Right lobe of liver (tissue), 6 donors: ENCODE results near the gene TACR1. TPM values are rescaled to one million over a fixed set of nuclear protein-coding genes. Genes with fewer than 3 reads are reported as not detected.

Experiments used
- ATAC-seq, 4 donors: fragments of 200-7000 bp; cut with Tn5 transposase; one replicate each; pipeline ENCODE4 v1.9.1; 2020; ENCODE audit warnings: mild to moderate bottlenecking in 4 of 4, moderate library complexity in 4 of 4
- DNase-seq, 3 donors: peaks; one replicate each; pipeline ENCODE4 v3.0.0-alpha.2; 2020
- H3K27ac ChIP-seq, 3 donors: fragments of 200-600 bp; one replicate each; pipeline ENCODE4 v1.8.0; 2022
- H3K27me3 ChIP-seq, 2 donors: fragments of 200-600 bp; one replicate each; pipeline ENCODE4 v1.8.0; 2022
- H3K36me3 ChIP-seq, 4 donors: fragments of 200-600 bp; sonication (generic) in 1 of 4; one replicate each; pipeline versions ENCODE4 v1.5.1 to v1.8.0; 2017 to 2022; ENCODE audit warnings: control low read depth in 1 of 4
- H3K4me1 ChIP-seq, 4 donors: fragments of 200-600 bp; sonication (generic) in 1 of 4; one replicate each; pipeline versions ENCODE4 v1.5.1 to v1.8.0; 2017 to 2022; ENCODE audit warnings: control low read depth in 1 of 4
- H3K4me3 ChIP-seq, 3 donors: fragments of 200-600 bp; one replicate each; pipeline ENCODE4 v1.8.0; 2022
- H3K9me3 ChIP-seq, 4 donors: fragments of 200-600 bp; sonication (generic) in 1 of 4; one replicate each; pipeline versions ENCODE4 v1.5.1 to v1.8.0; 2017 to 2022; ENCODE audit warnings: control low read depth in 1 of 4
- CTCF ChIP-seq, 4 donors: fragments of 200-600 bp in 3 of 4; fragments of 450-650 bp in 1 of 4; IDR thresholded peaks; one replicate each; pipeline versions ENCODE4 v1.5.1 to v1.8.0; 2016 to 2022; ENCODE audit warnings: antibody characterized with exemption in 4 of 4, mild to moderate bottlenecking in 2 of 4
- POLR2A ChIP-seq: fragments of 450-650 bp; IDR thresholded peaks from one replicate; pipeline ENCODE4 v1.6.1; 2017; ENCODE audit warnings: antibody characterized with exemption, mild to moderate bottlenecking
- WGBS: methylation state at CpG from one replicate; pipeline ENCODE4 v1.1.6; 2018; ENCODE audit warnings: low coverage, low lambda C conversion rate; ENCODE audit not compliant: insufficient coverage; ENCODE audit errors: missing lambda C conversion rate; 5-methylcytosine and 5-hydroxymethylcytosine counted together
- intact Hi-C, 2 donors: fragments of 100-400 bp; cut with DNase I; formaldehyde crosslinking; loops; one replicate each; pipeline versions ENCODE4 v1.11.2 to v1.14.1; 2022
- total RNA-seq, 6 experiments: library from RNA; depleted of rRNA in 2 of 6; stranded (reverse); fragments of >200 nt in 2 of 6; fragmentation: NEBNext Ultra II Directional in 3 of 6; extraction: Animal tissue kit (Norgen Biotek cat#: 25700) in 3 of 6; gene quantifications; one replicate each; pipeline versions ENCODE4 v1.1.0 to v1.2.4, GENCODE V29; 2016 to 2023
- donor health status: DM: no; HTN: yes; CAD: no.
- donor health status: DM: no; HTN: no; CAD: no.
- donor health status: DM: no; HTN: no; CAD: no.
- donor health status: DM: no; HTN: yes; CAD: no.
- donor health status: DM: no; HTN: yes; CAD: no.

The TACR1 gene
- total RNA-seq, 6 experiments from 2014 or later = not detected

GRCh38 chr2:75030218-75031009, 168.9 kb downstream of the TACR1 start:
- no peak overlapping the region for H3K4me3 ChIP-seq
- H3K27ac ChIP-seq = no peak overlapping the region
- ATAC-seq = no peak
- no peak for DNase-seq
- no peaks in the 10 kb centered on the region for H3K4me1 ChIP-seq
- H3K9me3 ChIP-seq = no peaks in the 10 kb centered on the region
- no peaks in the 10 kb centered on the region for H3K36me3 ChIP-seq
- 80% methylated on average over 3 of the region's 3 CpGs for WGBS
- no peaks in the 10 kb centered on the region for H3K27me3 ChIP-seq
- no peak for TF ChIP-seq POLR2A
- no peak for TF ChIP-seq CTCF (IDR thresholded peaks at IDR 0.05)
- intact Hi-C loops = no loop called here

GRCh38 chr2:75027886-75028285, 171.4 kb downstream of the TACR1 start:
- Histone ChIP-seq H3K9me3 (no peaks in the 10 kb centered on the region), H3K4me3 (no peak overlapping the region), H3K4me1 (no peaks in the 10 kb centered on the region), H3K27me3 (no peaks in the 10 kb centered on the region), H3K27ac (no peak overlapping the region), H3K36me3 (no peaks in the 10 kb centered on the region)
- TF ChIP-seq CTCF (IDR thresholded peaks at IDR 0.05) (no peak), POLR2A (no peak)
- intact Hi-C loops = no loop called here
- DNase-seq (no peak), ATAC-seq (no peak)
- no CpG with 5 or more reads among the region's 2 CpGs for WGBS

DNA sequence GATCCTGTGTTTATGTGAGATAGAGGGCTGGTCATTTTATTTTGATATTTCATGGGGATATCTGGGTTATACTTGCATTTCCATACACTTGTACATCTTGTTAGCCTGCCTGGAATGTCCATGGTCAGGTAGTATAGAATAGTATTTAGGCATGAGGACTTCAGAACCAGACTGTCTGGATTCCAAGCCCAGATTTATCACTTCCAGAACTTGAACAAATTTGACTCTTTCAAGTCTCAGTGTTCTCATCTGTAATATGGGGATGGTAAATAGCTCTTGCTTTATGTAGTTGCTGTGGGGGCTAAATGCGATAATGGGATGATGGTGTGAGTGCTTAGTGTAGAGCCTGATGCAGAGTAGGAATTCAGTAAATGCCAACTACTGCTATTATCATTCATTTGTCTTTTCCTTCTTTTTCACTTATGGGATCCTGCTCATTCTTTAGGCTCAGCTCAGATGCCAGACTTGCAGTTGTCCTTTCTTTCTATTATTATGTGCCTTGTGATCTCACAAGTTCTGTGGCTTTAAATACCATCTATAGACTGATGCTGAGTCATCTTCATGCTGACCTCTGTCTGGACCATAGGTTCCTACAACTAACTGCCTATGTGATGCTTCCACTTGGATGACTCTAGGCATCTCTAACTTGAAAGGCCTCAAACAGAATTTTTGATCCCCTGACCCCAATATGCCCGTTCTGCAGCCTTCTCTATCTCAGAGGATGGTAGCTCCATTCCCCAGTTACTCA, 173.5 kb downstream of the TACR1 start:
- intact Hi-C loops = no loop called here
- Histone ChIP-seq H3K9me3 (no peaks in the 10 kb centered on the region), H3K27me3 (no peaks in the 10 kb centered on the region), H3K27ac (no peak overlapping the region), H3K4me3 (no peak overlapping the region), H3K36me3 (no peaks in the 10 kb centered on the region), H3K4me1 (no peaks in the 10 kb centered on the region)
- WGBS = 83% methylated on average over 2 of the region's 2 CpGs
- ATAC-seq (no peak), DNase-seq (no peak)
- TF ChIP-seq CTCF (IDR thresholded peaks at IDR 0.05) (no peak), POLR2A (no peak)

DNA sequence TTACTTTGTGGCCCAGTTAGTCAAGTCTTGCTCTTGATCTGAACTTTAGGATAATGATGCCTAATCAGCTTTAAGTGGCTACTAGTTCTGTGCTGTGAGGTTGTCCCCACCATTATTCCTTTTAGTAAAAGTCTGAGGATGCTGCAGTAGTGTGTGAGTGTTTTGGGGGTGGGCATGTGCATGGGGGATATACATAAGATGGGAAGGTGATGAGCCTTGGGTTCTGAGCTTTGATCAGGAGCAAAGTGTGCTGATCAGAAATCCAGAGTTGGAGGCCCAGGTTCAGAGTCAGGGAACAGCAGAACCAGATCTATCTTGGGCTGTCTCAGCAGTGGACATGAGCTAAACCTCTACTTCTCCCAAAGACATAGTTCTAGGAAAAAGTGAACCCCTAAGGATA, 174.1 kb downstream of the TACR1 start:
- Histone ChIP-seq H3K4me1 (no peaks in the 10 kb centered on the region), H3K27ac (no peak overlapping the region), H3K36me3 (no peaks in the 10 kb centered on the region), H3K27me3 (no peaks in the 10 kb centered on the region), H3K9me3 (no peaks in the 10 kb centered on the region), H3K4me3 (no peak overlapping the region)
- DNase-seq = no peak
- intact Hi-C loops = no loop called here
- no peak for TF ChIP-seq CTCF (IDR thresholded peaks at IDR 0.05)
- TF ChIP-seq POLR2A = no peak
- no peak for ATAC-seq
